ENCODE measurements around the gene DSCAM. TPM values are rescaled to one million over a fixed set of nuclear protein-coding genes. Genes with fewer than 3 reads are reported as not detected.

Gene DSCAM
- total and polyA plus RNA-seq, 2 donors (not counting 1 experiment from before 2014, with no cell fraction given), result under 0.01 to 0.01 TPM

GRCh38 chr21:40796464-40796863 is 50.5 kb downstream of the DSCAM start:
- H3K27ac ChIP-seq (ENCODE audit: insufficient read depth, low read length), result no peak overlapping the region
- H3K36me3 ChIP-seq (ENCODE audit: control insufficient read depth, insufficient read depth, low read length), result no peaks in the 10 kb centered on the region
- no peaks in the 10 kb centered on the region for H3K79me2 ChIP-seq (ENCODE audit: control insufficient read depth, insufficient read depth, low read length)
- H3K9me3 ChIP-seq (ENCODE audit: control insufficient read depth, insufficient read depth, low read depth, low read length), result no peaks in the 10 kb centered on the region
- H3K4me3 ChIP-seq (replicated peaks in 1 of 4; ENCODE audit: control extremely low read depth in 1 of 4, insufficient read depth in 1 of 4, low read depth in 3 of 4, low read length in 4 of 4), result no peak overlapping the region
- no peaks in the 10 kb centered on the region for H4K20me1 ChIP-seq (ENCODE audit: control insufficient read depth, extremely low read depth, insufficient read depth, low read length)
- no peaks in the 10 kb centered on the region for H3K4me1 ChIP-seq (ENCODE audit: control insufficient read depth, extremely low read depth, insufficient read depth, low read length)
- no peaks in the 10 kb centered on the region for H3K27me3 ChIP-seq (ENCODE audit: control insufficient read depth, insufficient read depth, low read length)
- no peak overlapping the region for H3K4me2 ChIP-seq (ENCODE audit: extremely low read depth, insufficient read depth, low read length)
- no peak overlapping the region for H3K9ac ChIP-seq (ENCODE audit: insufficient read depth, low read length)
- DNase-seq (ENCODE audit: low read depth in 2 of 2), result no peak
- TF ChIP-seq EZH2 (IDR thresholded peaks at IDR 0.05; ENCODE audit: low read length, missing control alignments) (no peak), CTCF (conservative IDR thresholded peaks at IDR 0.05 in 1 of 2, IDR thresholded peaks at IDR 0.05 in 1 of 2; ENCODE audit: low read depth in 1 of 2, low read length in 2 of 2) (no peak)
- H2AFZ ChIP-seq (ENCODE audit: low read length), result no peak overlapping the region

GRCh38 chr21:40795313-40795712 is 51.6 kb downstream of the DSCAM start:
- no peak overlapping the region for H2AFZ ChIP-seq (ENCODE audit: low read length)
- H3K27ac ChIP-seq (ENCODE audit: insufficient read depth, low read length), result no peak overlapping the region
- TF ChIP-seq EZH2 (IDR thresholded peaks at IDR 0.05; ENCODE audit: low read length, missing control alignments) (no peak), CTCF (conservative IDR thresholded peaks at IDR 0.05 in 1 of 2, IDR thresholded peaks at IDR 0.05 in 1 of 2; ENCODE audit: low read depth in 1 of 2, low read length in 2 of 2) (no peak)
- H3K4me3 ChIP-seq (replicated peaks in 1 of 4; ENCODE audit: control extremely low read depth in 1 of 4, insufficient read depth in 1 of 4, low read depth in 3 of 4, low read length in 4 of 4), result no peak overlapping the region
- no peaks in the 10 kb centered on the region for H3K9me3 ChIP-seq (ENCODE audit: control insufficient read depth, insufficient read depth, low read depth, low read length)
- no peaks in the 10 kb centered on the region for H3K36me3 ChIP-seq (ENCODE audit: control insufficient read depth, insufficient read depth, low read length)
- H3K27me3 ChIP-seq (ENCODE audit: control insufficient read depth, insufficient read depth, low read length), result no peaks in the 10 kb centered on the region
- DNase-seq (ENCODE audit: low read depth in 2 of 2), result no peak
- H3K9ac ChIP-seq (ENCODE audit: insufficient read depth, low read length), result no peak overlapping the region
- no peaks in the 10 kb centered on the region for H4K20me1 ChIP-seq (ENCODE audit: control insufficient read depth, extremely low read depth, insufficient read depth, low read length)
- H3K4me2 ChIP-seq (ENCODE audit: extremely low read depth, insufficient read depth, low read length), result no peak overlapping the region
- no peaks in the 10 kb centered on the region for H3K4me1 ChIP-seq (ENCODE audit: control insufficient read depth, extremely low read depth, insufficient read depth, low read length)
- no peaks in the 10 kb centered on the region for H3K79me2 ChIP-seq (ENCODE audit: control insufficient read depth, insufficient read depth, low read length)

GRCh38 chr21:40792691-40793456 is 54.1 kb downstream of the DSCAM start:
- no peaks in the 10 kb centered on the region for H3K79me2 ChIP-seq (ENCODE audit: control insufficient read depth, insufficient read depth, low read length)
- no peaks in the 10 kb centered on the region for H3K9me3 ChIP-seq (ENCODE audit: control insufficient read depth, insufficient read depth, low read depth, low read length)
- no peaks in the 10 kb centered on the region for H3K4me1 ChIP-seq (ENCODE audit: control insufficient read depth, extremely low read depth, insufficient read depth, low read length)
- no peaks in the 10 kb centered on the region for H3K27me3 ChIP-seq (ENCODE audit: control insufficient read depth, insufficient read depth, low read length)
- H4K20me1 ChIP-seq (ENCODE audit: control insufficient read depth, extremely low read depth, insufficient read depth, low read length), result no peaks in the 10 kb centered on the region
- peak in 1 of 2 donors; percentile 68 for DNase-seq (ENCODE audit: low read depth in 2 of 2)
- no peak overlapping the region for H3K4me3 ChIP-seq (replicated peaks in 1 of 4; ENCODE audit: control extremely low read depth in 1 of 4, insufficient read depth in 1 of 4, low read depth in 3 of 4, low read length in 4 of 4)
- no peak overlapping the region for H3K27ac ChIP-seq (ENCODE audit: insufficient read depth, low read length)
- no peak for TF ChIP-seq EZH2 (IDR thresholded peaks at IDR 0.05; ENCODE audit: low read length, missing control alignments)
- no peak for TF ChIP-seq CTCF (conservative IDR thresholded peaks at IDR 0.05 in 1 of 2, IDR thresholded peaks at IDR 0.05 in 1 of 2; ENCODE audit: low read depth in 1 of 2, low read length in 2 of 2)
- H2AFZ ChIP-seq (ENCODE audit: low read length), result no peak overlapping the region
- H3K4me2 ChIP-seq (ENCODE audit: extremely low read depth, insufficient read depth, low read length), result no peak overlapping the region
- H3K36me3 ChIP-seq (ENCODE audit: control insufficient read depth, insufficient read depth, low read length), result no peaks in the 10 kb centered on the region
- H3K9ac ChIP-seq (ENCODE audit: insufficient read depth, low read length), result no peak overlapping the region
